Dedifferentiated amniotic fluid mesenchymal stem cell (primary cell): ENCODE measurements around the gene FERMT1.
"Not testable (repeated sequence)": the region's sequence is repeated elsewhere in the genome, so short reads cannot be mapped to it uniquely, and the experiment has no call there.

Experiments
- DNase-seq: peaks from one replicate; pipeline ENCODE4 v3.0.0-alpha.2; 2016; ENCODE audit errors: extremely low spot score

Gene FERMT1

DNA sequence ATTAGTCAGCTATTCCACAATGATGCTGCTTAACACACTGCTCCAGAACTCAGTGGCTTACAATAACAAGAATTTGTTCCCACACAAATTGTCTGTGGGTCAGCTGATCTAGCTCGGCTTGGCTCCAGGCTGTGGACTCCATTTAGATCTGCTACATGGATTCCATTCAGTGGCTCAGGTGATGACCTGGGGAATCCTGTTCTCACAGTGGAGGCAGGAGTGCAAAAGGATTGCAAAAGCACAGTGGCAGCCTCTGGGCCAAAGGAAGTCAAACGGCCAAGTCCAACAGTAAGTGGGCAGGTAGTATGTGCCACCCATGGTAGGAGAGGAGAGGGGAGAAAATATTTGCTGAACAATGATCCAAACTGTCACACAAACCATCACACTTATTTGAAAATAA lies 53.2 kb downstream of the FERMT1 start:
- DNase-seq, result no peak

DNA sequence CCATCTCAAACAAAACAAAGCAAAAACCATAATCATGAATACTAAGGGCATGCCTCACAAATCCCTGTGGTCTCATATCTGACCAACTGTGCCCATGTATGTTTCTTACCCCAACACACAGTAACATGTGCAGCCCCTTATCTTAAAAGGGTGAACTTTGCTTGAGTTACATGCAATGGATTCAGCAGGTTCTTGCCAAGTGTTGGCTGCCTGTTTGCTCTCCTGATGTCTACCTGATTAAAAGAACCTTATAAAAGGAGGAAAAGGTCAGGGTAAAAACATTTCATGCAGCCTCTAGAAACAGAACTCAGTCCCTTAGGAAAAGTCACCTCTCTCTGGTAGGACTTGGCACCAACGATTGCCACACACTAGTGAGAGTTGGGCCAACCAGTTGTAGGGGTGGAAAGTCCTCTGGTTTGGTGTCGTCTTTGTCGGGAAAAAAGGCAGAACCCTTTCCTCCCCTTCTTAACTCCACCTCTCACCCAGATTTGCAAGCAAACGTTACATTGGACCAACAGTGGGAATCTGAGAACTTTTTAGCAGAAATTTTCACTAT lies 55.0 kb downstream of the FERMT1 start:
- DNase-seq, result no peak

DNA sequence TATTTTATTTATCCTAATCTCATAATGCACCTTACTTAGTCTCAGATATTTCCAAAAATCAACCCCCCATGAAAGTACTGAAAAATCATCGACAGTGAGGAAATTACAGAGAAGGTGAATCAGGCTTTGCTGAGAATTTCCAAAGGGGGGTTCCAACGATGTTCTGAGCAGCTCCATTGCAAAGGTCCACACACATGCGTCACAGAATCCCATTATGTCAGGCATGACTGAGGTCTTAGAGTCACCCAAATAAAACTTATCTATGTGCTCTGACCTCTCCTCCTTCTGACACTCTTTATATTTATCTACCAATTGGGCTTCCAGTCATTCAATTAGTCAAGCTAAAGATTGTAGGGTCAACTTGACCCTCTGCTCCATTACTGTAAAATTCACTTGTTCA lies 56.2 kb downstream of the FERMT1 start:
- DNase-seq, result no peak

GRCh38 chr20:6061544-6061943 lies 61.3 kb downstream of the FERMT1 start:
- no peak for DNase-seq

- no peak for DNase-seq
Measured at GRCh38 chr20:6060213-6060612, 62.6 kb downstream of the FERMT1 start.

GRCh38 chr20:6058684-6059295 lies 64.0 kb downstream of the FERMT1 start:
- DNase-seq, result no peak

DNA sequence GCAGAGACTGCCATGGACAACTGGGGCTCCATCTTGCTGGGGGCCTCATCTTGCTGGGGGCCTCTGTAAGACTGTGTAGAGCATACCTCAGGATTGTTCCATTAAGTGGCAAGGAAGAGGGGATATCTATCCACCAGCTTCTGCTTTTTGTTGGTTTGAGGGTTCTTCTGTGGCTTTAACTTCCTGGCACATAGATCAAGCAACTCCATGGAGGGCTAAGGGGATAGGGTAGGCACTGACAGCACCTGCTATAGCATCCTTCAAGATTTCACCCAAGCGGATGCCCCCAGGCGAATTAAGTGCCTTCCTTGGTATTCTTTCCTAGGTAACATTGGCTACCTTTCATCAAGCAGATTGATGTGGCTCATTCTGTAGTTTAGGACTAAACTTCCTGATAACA lies 65.1 kb downstream of the FERMT1 start:
- DNase-seq, result no peak

DNA sequence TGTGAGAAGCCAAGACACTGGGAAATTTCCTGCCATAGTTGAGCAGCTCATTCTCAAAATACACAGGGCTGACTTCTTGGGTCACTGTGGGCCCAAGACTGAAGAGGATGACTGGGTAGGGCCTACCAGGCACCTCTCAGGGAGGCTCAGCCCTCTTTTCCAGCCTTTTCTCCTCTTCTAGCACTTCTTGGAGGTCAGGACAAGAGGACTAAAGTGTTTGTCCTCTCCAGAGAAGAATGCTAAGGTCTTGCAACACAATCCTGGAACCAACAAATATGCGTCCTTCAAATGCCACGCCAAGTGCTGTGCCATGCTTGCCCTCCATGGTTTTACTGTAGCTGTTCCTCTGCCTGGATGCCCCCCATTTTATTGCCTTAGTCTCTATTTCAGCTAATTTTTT lies 65.7 kb downstream of the FERMT1 start:
- no peak for DNase-seq

DNA sequence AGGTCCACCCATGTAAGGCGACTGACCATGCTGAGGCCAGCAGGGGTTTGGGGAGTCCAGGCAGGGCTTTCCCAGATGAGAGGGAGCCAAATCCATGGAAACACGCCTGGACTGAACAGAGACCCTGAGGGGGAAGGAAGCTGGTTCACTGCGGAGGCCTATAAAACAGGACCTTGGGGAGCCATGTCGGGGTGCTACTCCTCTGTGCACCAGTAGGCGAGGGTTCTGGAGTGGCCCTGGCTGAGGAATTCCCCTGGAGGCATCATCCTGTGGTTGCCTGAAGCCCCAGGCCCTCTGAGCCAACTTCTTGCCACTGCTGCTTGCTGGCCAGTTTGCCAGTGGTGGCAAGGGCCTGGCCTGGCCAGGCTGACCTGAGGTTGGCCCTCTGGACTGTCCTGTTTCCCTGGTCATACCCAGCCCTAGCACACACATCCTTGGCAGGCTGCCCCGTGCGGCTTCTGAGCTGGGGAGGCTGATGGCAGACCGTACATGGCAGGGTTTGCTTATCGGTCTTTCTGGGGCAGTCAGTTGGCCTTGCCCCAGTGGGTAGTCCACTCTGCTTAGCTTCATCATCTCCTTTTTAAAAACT lies 66.8 kb downstream of the FERMT1 start:
- no peak for DNase-seq

DNA sequence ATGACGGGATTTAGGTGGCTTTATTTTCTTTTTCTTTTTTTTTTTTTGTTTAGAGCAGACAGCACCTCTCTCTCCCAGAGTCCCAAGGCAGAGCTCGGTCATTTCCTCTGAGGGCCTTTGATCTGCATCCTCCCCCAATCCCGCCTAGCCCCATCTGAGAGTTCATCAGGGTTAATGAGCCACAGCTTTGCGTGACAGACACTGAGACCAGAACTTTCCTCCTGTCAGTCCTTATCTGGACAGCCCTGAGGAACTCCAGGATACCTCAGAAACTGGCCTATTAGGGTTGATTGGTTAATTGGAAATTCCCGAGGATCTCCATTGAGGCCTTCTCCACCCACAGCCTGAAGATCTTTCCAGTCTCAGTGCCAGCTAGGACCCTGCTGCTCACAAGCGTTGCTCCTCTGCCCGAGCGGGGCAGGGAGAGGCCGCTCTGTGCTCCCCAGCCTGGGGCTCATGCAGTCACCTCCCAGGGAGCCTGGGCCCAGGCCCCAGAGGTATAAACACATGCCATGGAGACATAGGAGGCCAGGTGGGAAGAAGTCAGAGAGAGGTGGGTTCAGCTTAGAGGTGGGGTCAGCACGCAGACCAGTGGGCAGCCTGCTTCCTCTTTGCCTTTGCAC lies 67.6 kb downstream of the FERMT1 start:
- no peak for DNase-seq

DNA sequence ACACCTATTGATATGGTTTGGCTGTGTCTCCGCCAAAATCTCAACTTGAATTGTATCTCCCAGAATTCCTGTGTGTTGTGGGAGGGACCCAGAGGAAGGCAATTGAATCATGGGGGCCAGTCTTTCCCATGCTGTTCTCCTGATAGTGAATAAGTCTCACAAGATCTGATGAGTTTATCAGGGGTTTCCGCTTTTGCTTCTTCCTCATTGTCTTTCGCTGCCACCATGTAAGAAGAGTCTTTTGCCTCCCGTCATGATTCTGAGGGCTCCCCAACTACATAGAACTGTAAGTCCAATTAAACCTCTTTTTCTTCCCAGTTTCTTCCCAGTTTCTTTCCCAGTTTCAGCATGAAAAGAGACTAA lies 68.2 kb downstream of the FERMT1 start:
- DNase-seq, result not testable (repeated sequence)

GRCh38 chr20:6053776-6054688 lies 68.8 kb downstream of the FERMT1 start, which contains the start of gene LRRN4:
LRRN4 (minus strand) TSS chr20:6054060; CDS start chr20:6052799, 1,261 bp downstream.
- DNase-seq, result no peak

DNA sequence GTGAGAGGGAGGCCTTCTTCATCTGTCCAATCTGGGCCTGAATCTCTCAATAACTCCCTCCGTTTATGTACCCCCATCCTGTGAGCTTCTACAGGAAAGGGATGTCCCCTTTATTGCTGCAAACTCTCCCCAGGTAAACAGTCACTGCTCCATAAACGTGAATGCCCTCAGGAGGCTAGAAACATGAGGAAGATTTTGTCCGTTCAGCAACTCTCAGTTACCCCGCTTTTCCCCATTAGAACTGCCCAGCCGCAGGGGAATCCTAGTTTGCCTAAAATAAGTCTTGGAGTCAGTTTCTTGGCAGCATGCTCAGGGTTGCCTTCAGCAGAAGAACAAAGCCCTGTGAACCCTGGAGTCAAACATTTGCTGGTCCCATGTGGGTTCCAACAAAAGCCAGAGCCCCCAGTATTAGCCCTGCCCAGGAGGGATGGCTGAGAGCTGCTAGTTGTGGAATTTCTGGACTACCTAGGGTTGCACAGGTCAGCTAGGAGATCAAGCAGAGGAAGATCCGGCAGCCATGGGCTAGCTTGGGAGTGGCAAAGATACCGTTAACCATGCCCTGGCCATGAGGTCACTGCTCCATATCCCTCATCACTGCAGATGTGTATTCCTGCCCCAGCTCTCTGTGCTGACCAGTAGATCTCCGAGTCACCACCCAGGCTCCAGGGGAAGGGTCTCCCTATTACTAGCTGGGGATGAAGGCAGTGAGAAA lies 69.6 kb downstream of the FERMT1 start:
- no peak for DNase-seq

DNA sequence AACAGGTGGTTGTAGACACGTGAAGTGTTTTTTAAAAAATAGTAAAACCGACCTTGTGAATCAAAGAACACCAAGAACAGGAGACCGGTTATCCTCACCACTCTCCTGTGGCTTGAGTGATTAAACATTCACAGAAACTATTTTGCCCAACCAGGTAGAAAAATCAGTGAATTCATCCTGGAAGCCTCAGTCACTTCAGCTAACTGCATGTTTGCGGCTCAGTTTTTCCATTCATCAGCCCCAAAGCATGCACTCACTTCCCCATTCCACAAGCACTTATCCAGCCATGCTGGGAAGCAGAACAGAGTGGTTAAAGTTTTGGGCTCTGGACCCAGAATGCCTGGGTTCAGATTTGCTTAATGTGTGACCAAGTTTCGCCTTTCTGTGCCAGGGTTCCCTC lies 71.3 kb downstream of the FERMT1 start:
- DNase-seq, result peak; percentile 62

DNA sequence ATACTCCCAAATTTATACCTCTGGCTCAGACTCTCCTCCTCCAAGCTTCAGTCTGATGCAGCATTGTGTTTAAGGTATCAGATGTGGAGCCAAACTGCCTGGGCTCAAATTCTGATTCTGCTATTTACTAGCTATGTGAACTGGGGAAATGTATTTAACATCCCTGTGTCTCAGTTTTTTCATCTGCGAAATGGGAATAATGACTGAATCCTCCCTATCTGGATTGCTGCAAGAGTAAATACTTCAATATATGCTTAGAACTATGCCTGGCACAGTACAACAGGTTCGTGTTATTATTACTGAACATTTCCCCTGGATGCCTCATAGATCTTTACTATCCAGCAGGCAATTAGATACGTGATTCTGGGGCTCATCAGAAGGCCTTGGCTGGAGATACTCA lies 74.4 kb downstream of the FERMT1 start:
- no peak for DNase-seq

DNA sequence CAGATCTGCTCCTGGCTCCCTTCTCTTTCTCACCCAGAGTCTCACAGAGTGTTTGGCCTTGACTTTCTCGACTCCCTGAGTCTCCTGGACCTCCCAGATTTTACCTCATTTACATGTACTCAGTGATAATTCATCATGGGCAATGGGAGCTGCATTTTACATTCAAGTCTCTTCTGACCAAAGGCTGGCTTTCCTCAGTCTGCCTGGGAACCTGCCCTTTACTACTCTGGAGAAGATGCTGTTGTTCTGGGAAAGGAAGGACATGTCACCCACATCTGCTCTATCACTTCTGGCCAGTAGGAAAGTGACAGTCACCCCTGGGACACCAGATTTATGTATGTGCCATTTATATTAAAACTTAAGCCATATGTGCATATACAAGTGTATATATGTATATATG lies 76.4 kb downstream of the FERMT1 start:
- no peak for DNase-seq

GRCh38 chr20:6045566-6045965 lies 77.3 kb downstream of the FERMT1 start:
- DNase-seq, result no peak

- DNase-seq, result no peak
Measured at GRCh38 chr20:6044115-6044514, 78.7 kb downstream of the FERMT1 start.

DNA sequence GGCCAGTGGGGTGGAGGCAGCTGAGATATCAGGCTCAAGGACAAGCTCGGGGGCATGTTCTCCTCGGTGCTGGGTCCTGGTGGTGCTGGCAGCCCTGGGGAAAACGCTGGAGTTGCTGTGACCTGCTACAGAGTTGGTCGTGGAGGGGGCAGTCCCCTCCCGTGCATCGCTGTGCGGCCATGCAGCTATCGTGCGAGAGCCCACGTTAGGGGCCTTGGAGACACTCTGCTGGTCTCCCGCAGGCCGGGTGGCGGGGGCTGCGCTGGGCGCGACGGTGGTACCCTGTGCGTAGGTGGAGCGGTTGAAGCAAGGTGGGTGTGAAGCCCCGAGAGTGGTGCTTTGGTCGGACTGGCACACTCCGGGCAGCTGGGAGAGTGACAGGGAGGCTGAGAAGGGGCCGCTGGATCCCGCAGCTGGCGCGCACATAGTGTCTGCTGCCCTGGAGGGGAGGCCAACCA lies 81.0 kb downstream of the FERMT1 start:
- DNase-seq, result no peak

DNA sequence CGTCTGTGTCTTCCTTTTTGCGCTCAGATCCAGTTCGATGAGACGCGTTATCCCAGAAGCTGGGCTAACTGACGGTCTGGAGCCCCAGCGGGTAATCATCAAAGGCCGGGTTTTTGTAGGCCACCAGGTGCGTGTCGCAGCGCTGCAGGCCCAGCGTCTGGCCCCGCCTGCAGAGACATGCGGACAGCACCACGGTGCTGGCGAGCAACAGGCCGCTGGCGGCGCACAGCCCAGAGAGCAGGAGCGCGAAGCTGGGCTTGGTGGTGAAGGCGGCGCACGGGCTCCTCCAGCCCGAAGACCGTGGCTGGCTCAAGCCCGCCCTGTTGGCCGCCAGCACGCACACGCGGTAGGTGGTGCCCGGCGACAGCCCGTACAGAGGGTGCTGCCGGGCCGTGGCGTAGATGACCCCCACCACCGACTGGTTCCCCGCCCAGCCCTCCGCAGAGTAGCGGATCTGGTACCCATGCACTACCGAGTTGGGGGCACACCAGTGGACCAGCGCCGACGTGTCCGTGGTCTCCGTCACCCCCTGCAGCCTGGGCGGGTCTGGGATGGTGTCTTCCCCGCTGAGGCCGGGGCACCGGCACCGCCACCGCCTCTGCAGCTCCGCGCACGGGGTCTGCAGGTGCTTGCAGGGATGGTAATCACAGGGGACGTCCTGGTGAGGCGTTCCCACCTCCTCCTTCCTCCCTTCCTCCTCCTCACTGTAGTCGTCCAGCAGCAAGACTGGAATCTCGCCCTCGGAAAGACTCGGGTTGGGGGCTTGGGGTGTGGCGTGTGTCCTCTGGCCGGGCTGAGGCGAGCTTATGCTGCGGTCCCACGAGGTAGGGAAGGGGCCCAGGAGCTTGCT lies 81.6 kb downstream of the FERMT1 start:
- DNase-seq, result no peak
